ENCODE data around the gene PRMT2. TPM values are rescaled to one million over a fixed set of nuclear protein-coding genes. Genes with fewer than 3 reads are reported as not detected.
A peak's percentile ranks its signal among the peaks of the same experiment; 100 is the strongest.

The PRMT2 gene
- total RNA-seq, 3 donors from 2014 or later (not counting 1 experiment from before 2014, with no cell fraction given), result 122 to 199 (median 170) TPM

GRCh38 chr21:46604975-46605766, 30.3 kb upstream of the PRMT2 start, which contains the start of gene S100B:
S100B (minus strand) TSS chr21:46605082; CDS start chr21:46602415, 2,667 bp downstream.
- Histone ChIP-seq H3K4me3 (ENCODE audit: low read length) (no peak within 1 kb of the TSS), H3K27me3 (ENCODE audit: control insufficient read depth, insufficient read depth, low read length) (no peaks in the 10 kb centered on the region), H3K27ac (ENCODE audit: low read length) (peak within 1 kb of the TSS; percentile 58), H3K36me3 (ENCODE audit: control insufficient read depth, insufficient read depth, low read length) (no peaks in the 10 kb centered on the region), H3K9me3 (ENCODE audit: control insufficient read depth, insufficient read depth, low read length) (no peaks in the 10 kb centered on the region), H3K4me1 (ENCODE audit: control insufficient read depth, insufficient read depth, low read length) (peaks cover 33% of the 10 kb centered on the region)
- WGBS (ENCODE audit: insufficient coverage), result 66% methylated on average over 15 of the region's 15 CpGs
- DNase-seq (peak in 1 of 2 donors; percentile 44), ATAC-seq (peak in 1 of 3 donors; percentile 22)
- Mint-ChIP-seq H3K36me3 (no peaks in the 10 kb centered on the region), H3K4me1 (peaks cover 53 to 70% of the 10 kb centered on the region in 2 donors), H3K27me3 (ENCODE audit: low read depth in 2 of 2) (no peaks in the 10 kb centered on the region), H3K27ac (peak within 1 kb of the TSS; percentile 84 to 86), H3K4me3 (peak within 1 kb of the TSS; percentile 78), H3K9me3 (no peaks in the 10 kb centered on the region)
- no peak for TF ChIP-seq CTCF (IDR thresholded peaks at IDR 0.05)
- intact Hi-C loops (cut with micrococcal nuclease), result no loop called here

GRCh38 chr21:46605767-46606426, 29.6 kb upstream of the PRMT2 start:
- H3K4me1 ChIP-seq (ENCODE audit: control insufficient read depth, insufficient read depth, low read length), result peaks cover 40% of the 10 kb centered on the region
- peak overlapping the region; percentile 58 for H3K27ac ChIP-seq (ENCODE audit: low read length)
- WGBS (ENCODE audit: insufficient coverage), result 44% methylated on average over 14 of the region's 14 CpGs
- no peak overlapping the region for H3K4me3 ChIP-seq (ENCODE audit: low read length)
- Mint-ChIP-seq H3K4me1 (peaks cover 61 to 77% of the 10 kb centered on the region in 2 donors), H3K27me3 (ENCODE audit: low read depth in 2 of 2) (no peaks in the 10 kb centered on the region), H3K36me3 (no peaks in the 10 kb centered on the region), H3K4me3 (peak overlapping the region; percentile 78), H3K9me3 (no peaks in the 10 kb centered on the region), H3K27ac (peak overlapping the region; percentile 84 to 86)
- H3K27me3 ChIP-seq (ENCODE audit: control insufficient read depth, insufficient read depth, low read length), result no peaks in the 10 kb centered on the region
- intact Hi-C loops (cut with micrococcal nuclease), result loop anchor here (2.0 kb wide), 1 partner anchor 17 kb away; no protein-coding TSS in a partner anchor
- DNase-seq (peak; percentile 64 to 73), ATAC-seq (peak; percentile 91 to 98 (median 91))
- H3K9me3 ChIP-seq (ENCODE audit: control insufficient read depth, insufficient read depth, low read length), result peaks cover 5% of the 10 kb centered on the region
- TF ChIP-seq CTCF (IDR thresholded peaks at IDR 0.05), result no peak
- no peaks in the 10 kb centered on the region for H3K36me3 ChIP-seq (ENCODE audit: control insufficient read depth, insufficient read depth, low read length)

- Mint-ChIP-seq H3K9me3 (no peaks in the 10 kb centered on the region), H3K4me3 (peak overlapping the region; percentile 78), H3K27ac (peak overlapping the region; percentile 84 to 86), H3K27me3 (ENCODE audit: low read depth in 2 of 2) (no peaks in the 10 kb centered on the region), H3K4me1 (peaks cover 61 to 74% of the 10 kb centered on the region in 2 donors), H3K36me3 (no peaks in the 10 kb centered on the region)
- Histone ChIP-seq H3K4me3 (ENCODE audit: low read length) (no peak overlapping the region), H3K4me1 (ENCODE audit: control insufficient read depth, insufficient read depth, low read length) (peaks cover 40% of the 10 kb centered on the region), H3K27me3 (ENCODE audit: control insufficient read depth, insufficient read depth, low read length) (no peaks in the 10 kb centered on the region), H3K9me3 (ENCODE audit: control insufficient read depth, insufficient read depth, low read length) (peaks cover 6% of the 10 kb centered on the region), H3K27ac (ENCODE audit: low read length) (peak overlapping the region; percentile 58), H3K36me3 (ENCODE audit: control insufficient read depth, insufficient read depth, low read length) (no peaks in the 10 kb centered on the region)
- 29% methylated on average over 7 of the region's 7 CpGs for WGBS (ENCODE audit: insufficient coverage)
- no peak for TF ChIP-seq CTCF (IDR thresholded peaks at IDR 0.05)
- intact Hi-C loops (cut with micrococcal nuclease), result loop anchor here (2.0 kb wide), 1 partner anchor 16 kb away; no protein-coding TSS in a partner anchor
- DNase-seq (no peak), ATAC-seq (peak in 2 of 3 donors; percentile 19 to 20)
These were observed 29.1 kb upstream of the PRMT2 start for GRCh38 chr21:46606427-46606813.
